ENCODE results near the gene GBX1.

Gene GBX1

GRCh38 chr7:151193203-151193978 lies 25.9 kb upstream of the GBX1 start:
- no peak for DNase-seq

- DNase-seq = no peak
These were observed 24.6 kb upstream of the GBX1 start for GRCh38 chr7:151192002-151192539.

DNA sequence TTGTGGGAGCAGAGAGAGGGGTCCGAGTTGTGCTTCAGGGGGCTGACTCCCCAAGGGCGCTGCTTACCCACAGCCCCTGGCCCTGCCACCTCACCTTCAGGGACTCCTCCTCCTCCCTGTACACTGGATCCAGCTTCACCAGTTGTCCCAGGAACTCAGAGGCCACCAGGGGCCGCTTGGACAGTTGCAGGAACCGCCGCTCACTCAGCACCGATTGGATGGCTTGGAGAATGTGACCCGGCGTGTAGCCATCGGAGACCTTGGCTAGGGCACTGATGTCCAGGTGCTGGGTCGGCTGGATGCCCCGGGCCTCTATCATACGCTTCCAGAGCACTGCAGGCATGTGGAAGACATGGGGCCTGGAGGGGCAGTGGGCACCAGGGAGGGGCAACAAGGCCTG lies 24.1 kb upstream of the GBX1 start:
- DNase-seq = no peak

- no peak for DNase-seq
These were observed 21.5 kb upstream of the GBX1 start for GRCh38 chr7:151189038-151189437.

GRCh38 chr7:151188252-151188542 lies 20.7 kb upstream of the GBX1 start:
- no peak for DNase-seq

- DNase-seq = no peak
These were observed 20.1 kb upstream of the GBX1 start for GRCh38 chr7:151187409-151188251.

DNA sequence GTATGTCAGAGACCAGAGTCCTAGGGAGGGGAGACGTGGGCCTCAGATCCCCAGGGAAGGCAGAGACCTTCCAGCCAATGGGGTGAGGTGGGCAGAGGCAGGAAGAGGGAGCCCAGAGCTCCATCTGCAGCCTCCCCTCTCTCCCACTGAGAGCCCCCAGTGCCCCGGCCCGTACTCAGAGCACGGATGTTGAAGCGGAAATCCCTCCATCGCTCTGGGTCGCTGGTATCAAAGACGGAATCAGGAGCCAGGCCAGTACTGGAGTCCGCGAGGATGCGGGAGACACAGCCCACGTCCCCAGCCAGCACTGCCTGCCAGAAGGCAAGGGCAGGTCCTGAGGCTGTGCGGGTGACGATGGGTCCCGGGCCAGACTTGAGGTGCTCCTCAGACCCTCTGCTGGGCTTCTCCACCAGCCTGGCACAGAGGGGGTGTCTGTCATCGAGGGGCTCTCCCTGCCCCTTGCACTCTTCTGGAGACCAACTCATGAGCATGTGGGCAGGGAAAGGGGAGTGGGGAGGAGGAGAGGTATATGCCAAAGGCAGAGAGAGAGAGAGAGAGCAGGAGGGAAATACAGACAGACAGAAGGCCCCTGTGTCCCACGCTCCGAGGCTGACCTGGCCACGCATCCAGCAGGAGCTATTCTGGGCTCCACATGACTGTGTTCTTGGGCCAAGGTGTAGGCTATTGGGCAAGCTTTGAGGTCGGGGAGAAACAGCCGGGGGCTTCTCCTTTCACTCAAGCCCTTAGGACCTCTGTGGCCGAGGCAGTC lies 19.3 kb upstream of the GBX1 start, which contains the start of gene ASB10:
ASB10 (minus strand) TSS at position 611 of the 769 bp plus-strand sequence; CDS start at position 491, 120 bp downstream.
- DNase-seq = no peak

DNA sequence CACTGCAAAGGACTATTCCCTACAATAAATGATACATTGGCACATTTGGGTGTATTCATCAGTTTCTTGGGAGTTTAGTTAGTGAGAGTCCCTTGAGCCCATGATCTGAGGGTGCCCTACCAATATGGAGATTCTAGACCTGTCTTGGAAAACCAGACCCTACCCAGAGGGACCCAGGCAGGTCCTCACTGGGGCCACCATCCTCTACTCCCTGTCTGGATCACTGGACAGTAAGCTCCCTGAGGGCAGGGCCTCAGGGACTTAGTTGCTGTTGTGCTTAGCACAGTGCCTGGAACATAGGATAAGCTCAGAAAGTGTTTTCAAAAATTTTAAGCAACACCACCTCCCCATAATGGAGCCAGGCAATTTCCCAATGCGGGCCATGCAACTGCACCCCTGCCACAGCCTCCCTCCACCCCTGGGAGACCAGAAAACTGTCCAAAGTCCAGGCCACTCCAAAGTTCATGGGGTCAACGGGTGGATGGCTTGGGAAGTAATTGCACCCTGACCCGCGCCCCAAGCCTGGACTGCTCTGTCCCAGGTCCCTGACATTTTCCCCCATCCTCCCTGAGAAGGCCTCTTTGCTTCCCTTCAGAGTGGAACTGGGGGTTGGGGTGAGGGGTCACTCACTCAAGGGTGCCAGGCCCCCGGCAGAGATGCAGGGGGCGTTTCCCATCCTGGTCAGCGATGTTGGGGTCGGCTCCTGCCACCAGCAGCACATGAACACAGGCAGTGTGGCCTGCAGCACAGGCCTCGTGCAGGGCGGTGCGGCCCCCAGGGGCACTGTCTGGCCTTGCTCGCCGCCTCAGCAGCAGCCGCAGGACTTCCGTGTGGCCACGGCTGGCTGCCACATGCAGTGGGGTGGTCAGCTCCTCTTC lies 18.5 kb upstream of the GBX1 start:
- DNase-seq = no peak

DNA sequence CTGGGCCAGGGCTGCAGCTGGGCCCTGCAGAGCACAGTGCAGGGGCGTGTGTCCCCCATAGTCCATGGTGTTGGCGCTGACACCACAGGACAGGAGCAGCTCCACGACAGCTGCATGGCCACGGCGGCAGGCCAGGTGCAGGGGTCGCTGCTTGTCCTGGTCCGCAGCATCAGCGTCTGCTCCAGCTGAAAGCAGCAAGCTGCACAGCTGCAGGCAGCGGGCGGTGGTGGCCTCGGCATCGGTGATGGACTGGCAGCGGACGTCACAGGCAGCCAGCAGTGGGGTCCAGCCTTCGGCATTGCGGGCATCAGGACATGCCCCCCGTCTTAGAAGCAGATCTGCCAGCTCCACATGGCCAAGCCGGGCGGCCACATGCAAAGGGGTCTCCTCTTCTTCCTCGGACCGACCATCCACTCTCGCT lies 13.5 kb upstream of the GBX1 start:
- no peak for DNase-seq

GRCh38 chr7:151179946-151180345 lies 12.5 kb upstream of the GBX1 start:
- DNase-seq = no peak

- DNase-seq = no peak
These were observed 11.9 kb upstream of the GBX1 start for GRCh38 chr7:151179287-151179860.

DNA sequence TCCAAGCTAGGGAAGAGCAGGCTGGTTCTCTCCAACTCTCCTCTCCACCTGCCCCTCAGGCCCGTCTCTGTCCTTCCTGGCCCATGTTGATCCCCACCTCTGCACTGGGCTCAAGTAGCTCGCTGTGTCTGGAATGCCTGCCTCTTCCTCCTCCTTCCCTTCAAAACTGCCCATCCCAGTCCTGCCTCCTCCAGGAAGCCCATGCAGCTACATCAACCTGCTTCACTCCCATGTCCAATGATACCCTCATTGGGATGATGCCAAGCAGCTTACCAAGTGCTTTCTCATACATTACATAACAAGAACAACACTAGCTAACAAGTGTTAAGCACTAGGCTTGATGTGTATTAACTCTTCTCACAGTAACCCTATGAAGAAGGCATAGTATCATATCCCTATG lies 11.3 kb upstream of the GBX1 start:
- DNase-seq = no peak

DNA sequence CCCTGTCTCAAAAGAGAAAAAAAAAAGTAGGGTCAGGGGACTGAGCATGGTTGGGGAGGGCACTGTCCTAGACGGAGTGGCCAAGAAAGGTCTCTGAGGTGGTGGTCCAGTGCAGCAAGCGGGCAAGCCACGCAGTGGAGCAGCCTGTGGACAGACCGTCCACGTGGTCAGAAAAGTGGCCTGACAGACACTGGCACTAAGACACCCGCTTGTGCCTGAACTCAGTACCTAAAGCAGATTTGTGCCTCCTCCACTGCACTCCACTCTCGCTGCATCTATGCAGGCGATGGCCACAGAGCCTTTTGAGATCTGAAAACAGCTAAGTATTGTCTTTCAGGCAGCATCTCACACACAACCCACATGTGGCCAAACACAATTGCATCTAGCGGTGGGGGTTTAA lies 10.7 kb upstream of the GBX1 start:
- DNase-seq = no peak

GRCh38 chr7:151177310-151177709 lies 9.8 kb upstream of the GBX1 start:
- DNase-seq = no peak

DNA sequence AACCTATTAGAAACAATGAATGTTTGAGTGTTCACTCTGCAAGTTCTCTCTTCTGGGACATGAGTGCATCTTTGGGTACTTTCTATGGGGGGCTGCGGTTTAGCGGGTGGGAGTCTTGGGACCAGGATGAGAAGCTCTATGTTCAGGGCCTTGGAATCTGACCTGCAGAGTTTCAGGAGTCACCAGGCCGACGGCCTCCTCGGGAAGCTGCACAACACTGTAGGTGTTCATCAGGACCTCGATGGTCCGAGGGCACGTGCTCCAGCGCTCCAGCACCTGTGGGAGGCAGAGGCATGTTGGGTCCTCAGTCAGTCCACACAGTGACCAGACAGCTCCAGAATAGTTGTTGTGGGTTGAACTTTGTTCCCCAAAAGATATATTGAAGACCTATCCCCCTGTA lies 8.9 kb upstream of the GBX1 start:
- no peak for DNase-seq

DNA sequence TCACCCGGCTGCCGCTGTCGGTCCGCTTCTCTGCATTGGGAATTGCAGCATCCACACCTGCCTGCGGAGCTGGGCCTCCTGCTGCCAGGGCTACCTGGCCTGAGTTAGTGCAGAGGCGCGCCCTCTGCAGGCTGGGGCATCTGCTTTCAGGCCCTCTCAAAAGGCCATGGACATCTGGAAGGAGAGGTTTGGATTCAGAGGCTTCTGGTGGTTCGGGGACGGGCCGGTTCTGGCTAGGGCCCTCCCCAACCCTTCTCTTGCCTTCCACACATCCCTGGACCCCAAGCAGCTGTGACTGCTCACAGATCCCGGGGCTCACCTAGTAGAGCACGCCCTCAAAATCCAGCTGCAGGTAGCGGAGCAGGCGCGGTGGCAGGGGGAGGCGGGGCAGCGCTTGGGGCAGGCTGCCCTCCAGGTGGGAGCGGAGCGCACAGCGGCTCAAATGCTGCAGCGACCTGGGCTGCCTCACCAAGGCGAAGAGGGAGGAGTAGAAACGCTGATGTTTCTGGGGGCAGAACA lies 8.4 kb upstream of the GBX1 start:
- no peak for DNase-seq

- DNase-seq = no peak
These were observed 7.7 kb upstream of the GBX1 start for GRCh38 chr7:151175047-151175792.

DNA sequence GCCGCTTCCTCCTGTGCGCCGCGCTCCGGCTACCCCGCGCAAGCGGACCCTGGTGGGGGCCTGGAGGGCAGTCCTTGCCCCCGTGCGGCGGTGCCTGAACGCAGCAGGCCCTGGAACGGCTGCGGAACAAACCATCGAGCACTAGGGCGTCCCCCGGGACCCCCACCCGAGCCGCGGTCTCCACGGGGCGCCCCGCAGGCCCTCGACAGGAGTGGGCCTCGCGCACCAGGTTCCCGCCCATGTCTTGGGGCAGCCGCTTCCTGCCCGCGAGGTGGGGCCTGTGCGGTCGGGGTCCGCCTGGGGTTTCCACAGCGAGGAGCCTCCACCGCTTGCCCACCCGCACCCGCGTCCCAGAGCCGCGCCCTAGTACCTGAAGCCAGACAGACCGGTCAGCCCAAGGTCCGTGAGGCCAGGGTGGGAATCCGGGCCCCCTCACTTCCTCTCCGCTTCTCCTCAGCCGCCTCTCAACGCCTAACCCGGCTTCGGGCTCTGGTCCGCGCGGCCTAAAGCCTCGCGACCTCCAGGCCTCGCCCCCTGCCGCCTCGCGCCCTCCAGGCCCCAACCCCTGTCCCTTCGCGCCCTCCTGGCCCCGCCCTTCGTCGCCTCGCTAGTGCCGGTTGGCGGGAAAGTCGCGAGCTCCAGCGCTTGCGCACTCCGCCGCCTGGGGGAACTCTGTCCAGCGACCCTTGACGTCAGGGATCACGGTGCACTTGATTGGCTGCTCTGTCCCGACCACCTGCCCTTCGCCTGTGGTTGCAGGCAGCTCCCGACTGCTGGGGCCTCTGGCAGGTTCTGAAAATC lies 7.0 kb upstream of the GBX1 start:
- no peak for DNase-seq

GRCh38 chr7:151173386-151174245 lies 6.1 kb upstream of the GBX1 start:
- no peak for DNase-seq
